K562 (cell line): ENCODE results near the gene KCND3.

Experiments
- CBX5 ChIP-seq: IDR thresholded peaks from 2 replicates; pipeline ENCODE4 v1.6.1; 2014; ENCODE audit warnings: low read depth, borderline replicate concordance
- GABPB1 ChIP-seq: sonication (generic); formaldehyde crosslinking; IDR thresholded peaks from 2 replicates; pipeline ENCODE4 v1.8.0; 2022; ENCODE audit warnings: mild to moderate bottlenecking, missing genetic modification reagents
- HCFC1 ChIP-seq: IDR thresholded peaks from 2 replicates; pipeline ENCODE4 v1.6.1; 2012; ENCODE audit warnings: low read depth, low read length, improper control_type of control experiment
- NR2C2 ChIP-seq, 2 experiments: fragments of 200-800 bp in 1 of 2; sonication (Bioruptor generic) in 1 of 2; sonication (generic) in 1 of 2; formaldehyde crosslinking in 1 of 2; IDR thresholded peaks; 2 replicates each; pipeline versions ENCODE4 v1.6.1 to v1.8.0; 2016 to 2022; ENCODE audit warnings: mild to moderate bottlenecking in 1 of 2, missing compliant biosample characterization in 1 of 2, missing genetic modification characterization in 1 of 2, missing genetic modification reagents in 1 of 2
- POLR2A ChIP-seq: fragments of 450-650 bp; conservative IDR thresholded peaks from 2 replicates; pipeline ENCODE4 v1.6.1; 2016
- POLR2AphosphoS5 ChIP-seq: IDR thresholded peaks from 2 replicates; pipeline ENCODE4 v1.6.1; 2011; ENCODE audit warnings: mild to moderate bottlenecking, low read depth, low read length, moderate library complexity; ENCODE audit not compliant: control insufficient read depth, insufficient read depth
- RCOR1 ChIP-seq, 2 experiments: IDR thresholded peaks; 2 replicates each; pipeline ENCODE4 v1.6.1; 2012; ENCODE audit warnings: low read depth in 2 of 2, low read length in 2 of 2, borderline replicate concordance in 1 of 2, improper control_type of control experiment in 1 of 2
- TAF1 ChIP-seq: IDR thresholded peaks from 2 replicates; pipeline ENCODE4 v1.6.1; 2011; ENCODE audit warnings: mild to moderate bottlenecking, low read length, moderate library complexity; ENCODE audit not compliant: insufficient read depth, control insufficient read depth, severe bottlenecking; ENCODE audit errors: extremely low read depth
- TEAD4 ChIP-seq, 2 experiments: sonication (generic) in 1 of 2; formaldehyde crosslinking in 1 of 2; IDR thresholded peaks; 2 replicates each; pipeline versions ENCODE4 v1.6.1 to v1.8.0; 2012 to 2022; ENCODE audit warnings: borderline replicate concordance in 1 of 2, inconsistent platforms in 1 of 2, low read length in 1 of 2, mild to moderate bottlenecking in 1 of 2, missing genetic modification reagents in 1 of 2
- ZNF766 ChIP-seq: fragments of 200-800 bp; sonication (Bioruptor generic); conservative IDR thresholded peaks from 2 replicates; pipeline ENCODE4 v1.6.1; 2016; ENCODE audit warnings: missing genetic modification characterization, missing compliant biosample characterization
- TF ChIP-seq, protein P1 (sequence below), 2 experiments: IDR thresholded peaks; 2 replicates each; pipeline ENCODE4 v1.6.1; 2011; ENCODE audit warnings: borderline replicate concordance in 1 of 2, control low read depth in 1 of 2, low read depth in 1 of 2, low read length in 1 of 2, mild to moderate bottlenecking in 1 of 2, mixed read lengths in 1 of 2, moderate library complexity in 1 of 2; ENCODE audit not compliant: insufficient read depth in 1 of 2, insufficient read length in 1 of 2, poor library complexity in 1 of 2, severe bottlenecking in 1 of 2; ENCODE audit errors: extremely low read depth in 1 of 2
- TF ChIP-seq, protein P2 (sequence below), 3 experiments: IDR thresholded peaks in 2 of 3; conservative IDR thresholded peaks in 1 of 3; 2 replicates each; pipeline ENCODE4 v1.5.1; 2011 to 2012; ENCODE audit warnings: low read length in 3 of 3, mild to moderate bottlenecking in 3 of 3, control low read depth in 2 of 3, improper control_type of control experiment in 1 of 3, inconsistent platforms in 1 of 3, low read depth in 1 of 3, mixed read lengths in 1 of 3, moderate library complexity in 1 of 3; ENCODE audit not compliant: insufficient read depth in 2 of 3
- TF ChIP-seq, protein P3 (sequence below), 2 experiments: fragments of 450-650 bp; formaldehyde crosslinking in 1 of 2; IDR thresholded peaks; 2 replicates each; pipeline versions ENCODE4 v1.4.0 to v1.6.1; 2014 to 2020; ENCODE audit warnings: mild to moderate bottlenecking in 2 of 2, borderline replicate concordance in 1 of 2, low read depth in 1 of 2

DNA sequence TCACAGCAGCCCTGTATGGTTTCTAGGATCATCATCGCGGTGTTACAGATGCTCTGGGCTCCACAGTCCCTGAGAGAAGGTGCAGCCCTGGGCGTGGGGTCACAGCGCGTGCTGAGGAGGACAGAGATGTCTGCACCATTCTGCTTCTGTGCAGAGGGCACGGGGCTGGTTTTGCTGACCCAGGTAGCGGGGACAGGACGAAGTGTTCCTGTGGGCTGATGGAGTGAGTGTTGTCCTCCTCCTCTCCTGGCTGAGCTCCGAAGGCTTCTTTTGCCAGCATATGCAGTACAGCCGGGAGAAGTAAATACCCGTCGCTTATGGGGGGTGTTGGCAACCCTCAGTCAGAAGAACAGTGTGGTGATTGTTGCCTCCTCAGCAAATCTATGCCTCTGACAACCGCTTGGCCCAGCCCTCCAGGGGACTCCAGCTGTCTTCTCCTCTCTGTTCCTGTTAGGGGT is 132.2 kb downstream of the KCND3 start:
- TF ChIP-seq POLR2AphosphoS5: no peak
- no peak for TF ChIP-seq RCOR1 (IDR thresholded peaks at IDR 0.05; ENCODE audit: borderline replicate concordance in 1 of 2, low read depth in 2 of 2, low read length in 2 of 2)
- no peak for TF ChIP-seq HCFC1
- TF ChIP-seq, protein P1, sequence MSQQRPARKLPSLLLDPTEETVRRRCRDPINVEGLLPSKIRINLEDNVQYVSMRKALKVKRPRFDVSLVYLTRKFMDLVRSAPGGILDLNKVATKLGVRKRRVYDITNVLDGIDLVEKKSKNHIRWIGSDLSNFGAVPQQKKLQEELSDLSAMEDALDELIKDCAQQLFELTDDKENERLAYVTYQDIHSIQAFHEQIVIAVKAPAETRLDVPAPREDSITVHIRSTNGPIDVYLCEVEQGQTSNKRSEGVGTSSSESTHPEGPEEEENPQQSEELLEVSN (IDR thresholded peaks at IDR 0.05; ENCODE audit: borderline replicate concordance in 1 of 2, extremely low read depth in 1 of 2, insufficient read depth in 1 of 2, insufficient read length in 1 of 2, low read depth in 1 of 2, low read length in 1 of 2, poor library complexity in 1 of 2, severe bottlenecking in 1 of 2): no peak
- no peak for TF ChIP-seq POLR2A
- TF ChIP-seq ZNF766 (CRISPR knock-in tag): no peak
- TF ChIP-seq CBX5: no peak
- TF ChIP-seq NR2C2 (CRISPR knock-in tag; IDR thresholded peaks at IDR 0.05): no peak
- TF ChIP-seq NR2C2 (tag; IDR thresholded peaks at IDR 0.05): no peak
- TF ChIP-seq, protein P2, sequence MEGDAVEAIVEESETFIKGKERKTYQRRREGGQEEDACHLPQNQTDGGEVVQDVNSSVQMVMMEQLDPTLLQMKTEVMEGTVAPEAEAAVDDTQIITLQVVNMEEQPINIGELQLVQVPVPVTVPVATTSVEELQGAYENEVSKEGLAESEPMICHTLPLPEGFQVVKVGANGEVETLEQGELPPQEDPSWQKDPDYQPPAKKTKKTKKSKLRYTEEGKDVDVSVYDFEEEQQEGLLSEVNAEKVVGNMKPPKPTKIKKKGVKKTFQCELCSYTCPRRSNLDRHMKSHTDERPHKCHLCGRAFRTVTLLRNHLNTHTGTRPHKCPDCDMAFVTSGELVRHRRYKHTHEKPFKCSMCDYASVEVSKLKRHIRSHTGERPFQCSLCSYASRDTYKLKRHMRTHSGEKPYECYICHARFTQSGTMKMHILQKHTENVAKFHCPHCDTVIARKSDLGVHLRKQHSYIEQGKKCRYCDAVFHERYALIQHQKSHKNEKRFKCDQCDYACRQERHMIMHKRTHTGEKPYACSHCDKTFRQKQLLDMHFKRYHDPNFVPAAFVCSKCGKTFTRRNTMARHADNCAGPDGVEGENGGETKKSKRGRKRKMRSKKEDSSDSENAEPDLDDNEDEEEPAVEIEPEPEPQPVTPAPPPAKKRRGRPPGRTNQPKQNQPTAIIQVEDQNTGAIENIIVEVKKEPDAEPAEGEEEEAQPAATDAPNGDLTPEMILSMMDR (IDR thresholded peaks at IDR 0.05 in 2 of 3, conservative IDR thresholded peaks at IDR 0.05 in 1 of 3; ENCODE audit: insufficient read depth in 2 of 3, low read depth in 1 of 3, low read length in 3 of 3): no peak
- TF ChIP-seq, protein P3, sequence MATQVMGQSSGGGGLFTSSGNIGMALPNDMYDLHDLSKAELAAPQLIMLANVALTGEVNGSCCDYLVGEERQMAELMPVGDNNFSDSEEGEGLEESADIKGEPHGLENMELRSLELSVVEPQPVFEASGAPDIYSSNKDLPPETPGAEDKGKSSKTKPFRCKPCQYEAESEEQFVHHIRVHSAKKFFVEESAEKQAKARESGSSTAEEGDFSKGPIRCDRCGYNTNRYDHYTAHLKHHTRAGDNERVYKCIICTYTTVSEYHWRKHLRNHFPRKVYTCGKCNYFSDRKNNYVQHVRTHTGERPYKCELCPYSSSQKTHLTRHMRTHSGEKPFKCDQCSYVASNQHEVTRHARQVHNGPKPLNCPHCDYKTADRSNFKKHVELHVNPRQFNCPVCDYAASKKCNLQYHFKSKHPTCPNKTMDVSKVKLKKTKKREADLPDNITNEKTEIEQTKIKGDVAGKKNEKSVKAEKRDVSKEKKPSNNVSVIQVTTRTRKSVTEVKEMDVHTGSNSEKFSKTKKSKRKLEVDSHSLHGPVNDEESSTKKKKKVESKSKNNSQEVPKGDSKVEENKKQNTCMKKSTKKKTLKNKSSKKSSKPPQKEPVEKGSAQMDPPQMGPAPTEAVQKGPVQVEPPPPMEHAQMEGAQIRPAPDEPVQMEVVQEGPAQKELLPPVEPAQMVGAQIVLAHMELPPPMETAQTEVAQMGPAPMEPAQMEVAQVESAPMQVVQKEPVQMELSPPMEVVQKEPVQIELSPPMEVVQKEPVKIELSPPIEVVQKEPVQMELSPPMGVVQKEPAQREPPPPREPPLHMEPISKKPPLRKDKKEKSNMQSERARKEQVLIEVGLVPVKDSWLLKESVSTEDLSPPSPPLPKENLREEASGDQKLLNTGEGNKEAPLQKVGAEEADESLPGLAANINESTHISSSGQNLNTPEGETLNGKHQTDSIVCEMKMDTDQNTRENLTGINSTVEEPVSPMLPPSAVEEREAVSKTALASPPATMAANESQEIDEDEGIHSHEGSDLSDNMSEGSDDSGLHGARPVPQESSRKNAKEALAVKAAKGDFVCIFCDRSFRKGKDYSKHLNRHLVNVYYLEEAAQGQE (IDR thresholded peaks at IDR 0.05; ENCODE audit: borderline replicate concordance): no peak
- TF ChIP-seq, protein P3 (CRISPR knock-in tag; IDR thresholded peaks at IDR 0.05; ENCODE audit: low read depth): no peak
- no peak for TF ChIP-seq TAF1
- no peak for TF ChIP-seq GABPB1 (CRISPR knock-in tag)
- no peak for TF ChIP-seq TEAD4 (IDR thresholded peaks at IDR 0.05; ENCODE audit: low read length)
- TF ChIP-seq TEAD4 (CRISPR knock-in tag; IDR thresholded peaks at IDR 0.05; ENCODE audit: borderline replicate concordance): no peak
